Lung (tissue), 12 donors: Measurements from ENCODE around the gene FAM193A. TPM values are rescaled to one million over a fixed set of nuclear protein-coding genes. Genes with fewer than 3 reads are reported as not detected.
"Not testable (repeated sequence)": the region's sequence is repeated elsewhere in the genome, so short reads cannot be mapped to it uniquely, and the experiment has no call there.

ENCODE experiments used
- ATAC-seq: fragments of 200-7000 bp; cut with Tn5 transposase; one replicate; pipeline ENCODE4 v1.9.1; 2020; ENCODE audit warnings: moderate number of reproducible peaks; ENCODE audit not compliant: insufficient read depth, low FRiP score
- DNase-seq, 3 donors: peaks; one replicate each; pipeline ENCODE4 v3.0.0-alpha.2; 2013 to 2017
- H3K27ac ChIP-seq, 2 donors: one replicate each; pipeline ENCODE4 v1.5.1; 2013; ENCODE audit warnings: mild to moderate bottlenecking in 2 of 2, moderate library complexity in 2 of 2, control low read depth in 1 of 2, inconsistent platforms in 1 of 2, low read depth in 1 of 2, low read length in 1 of 2
- H3K27me3 ChIP-seq, 3 donors: one replicate each; pipeline ENCODE4 v1.5.1; 2013; ENCODE audit warnings: low read length in 2 of 3; ENCODE audit not compliant: control insufficient read depth in 3 of 3, insufficient read depth in 3 of 3
- H3K36me3 ChIP-seq, 4 donors: one replicate each; pipeline ENCODE4 v1.5.1; 2013; ENCODE audit warnings: low read length in 4 of 4, mild to moderate bottlenecking in 1 of 4, moderate library complexity in 1 of 4; ENCODE audit not compliant: control insufficient read depth in 4 of 4, insufficient read depth in 4 of 4
- H3K4me1 ChIP-seq, 5 donors: one replicate each; pipeline ENCODE4 v1.5.1; 2013; ENCODE audit warnings: low read length in 5 of 5, mild to moderate bottlenecking in 2 of 5, moderate library complexity in 1 of 5; ENCODE audit not compliant: control insufficient read depth in 5 of 5, insufficient read depth in 5 of 5
- H3K4me3 ChIP-seq: one replicate; pipeline ENCODE4 v1.5.1; 2013; ENCODE audit warnings: mild to moderate bottlenecking, control low read depth, moderate library complexity
- H3K9ac ChIP-seq, 2 donors: one replicate each; pipeline ENCODE4 v1.5.1; 2013; ENCODE audit warnings: low read length in 2 of 2, control low read depth in 1 of 2; ENCODE audit not compliant: insufficient read depth in 1 of 2
- H3K9me3 ChIP-seq, 4 donors: one replicate each; pipeline ENCODE4 v1.5.1; 2013; ENCODE audit warnings: low read length in 3 of 4, mild to moderate bottlenecking in 1 of 4, moderate library complexity in 1 of 4; ENCODE audit not compliant: control insufficient read depth in 4 of 4, insufficient read depth in 3 of 4
- WGBS, 2 donors: extraction: QIAGEN DNeasy Blood & Tissue Kit; methylation state at CpG; one replicate each; pipeline ENCODE4 v1.1.7; 2013; 5-methylcytosine and 5-hydroxymethylcytosine counted together
- polyA plus RNA-seq, 2 donors: library from polyadenylated mRNA; stranded (reverse); fragments of 200-250 nt; gene quantifications; one replicate each; pipeline ENCODE4 v1.2.1, GENCODE V29; 2013
- total RNA-seq, 2 donors: library from RNA; depleted of rRNA in 1 of 2; stranded (reverse); fragments of >200 nt in 1 of 2; gene quantifications; one replicate each; pipeline ENCODE4 v1.2.1, GENCODE V29; 2014 to 2021
- TF ChIP-seq, protein P1 (sequence below): IDR thresholded peaks from 2 replicates; pipeline ENCODE4 v1.5.1; 2012; ENCODE audit warnings: mild to moderate bottlenecking; ENCODE audit errors: control extremely low read depth, extremely low read depth
- donor health status: control.
- donor health status: control.
- donor health status: Bipolar disorder and iron deficiency.
- donor health status: healthy.
- donor health status: DM: yes; HTN: yes; CAD: no.

Gene FAM193A
- total and polyA plus RNA-seq, 4 donors, result 9.7 to 33.2 (median 17.5) TPM

GRCh38 chr4:2762048-2762447 is 225.6 kb downstream of the FAM193A start:
- no peak for DNase-seq
- no peak for ATAC-seq
- Histone ChIP-seq H3K9ac (no peak overlapping the region), H3K4me3 (no peak overlapping the region), H3K4me1 (peaks cover 0 to 4% (median 0%) of the 10 kb centered on the region in 5 donors), H3K36me3 (no peaks in the 10 kb centered on the region), H3K27me3 (no peaks in the 10 kb centered on the region), H3K27ac (no peak overlapping the region), H3K9me3 (no peaks in the 10 kb centered on the region)
- TF ChIP-seq, protein P1, sequence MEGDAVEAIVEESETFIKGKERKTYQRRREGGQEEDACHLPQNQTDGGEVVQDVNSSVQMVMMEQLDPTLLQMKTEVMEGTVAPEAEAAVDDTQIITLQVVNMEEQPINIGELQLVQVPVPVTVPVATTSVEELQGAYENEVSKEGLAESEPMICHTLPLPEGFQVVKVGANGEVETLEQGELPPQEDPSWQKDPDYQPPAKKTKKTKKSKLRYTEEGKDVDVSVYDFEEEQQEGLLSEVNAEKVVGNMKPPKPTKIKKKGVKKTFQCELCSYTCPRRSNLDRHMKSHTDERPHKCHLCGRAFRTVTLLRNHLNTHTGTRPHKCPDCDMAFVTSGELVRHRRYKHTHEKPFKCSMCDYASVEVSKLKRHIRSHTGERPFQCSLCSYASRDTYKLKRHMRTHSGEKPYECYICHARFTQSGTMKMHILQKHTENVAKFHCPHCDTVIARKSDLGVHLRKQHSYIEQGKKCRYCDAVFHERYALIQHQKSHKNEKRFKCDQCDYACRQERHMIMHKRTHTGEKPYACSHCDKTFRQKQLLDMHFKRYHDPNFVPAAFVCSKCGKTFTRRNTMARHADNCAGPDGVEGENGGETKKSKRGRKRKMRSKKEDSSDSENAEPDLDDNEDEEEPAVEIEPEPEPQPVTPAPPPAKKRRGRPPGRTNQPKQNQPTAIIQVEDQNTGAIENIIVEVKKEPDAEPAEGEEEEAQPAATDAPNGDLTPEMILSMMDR, result no peak
- WGBS, 2 donors, result 78 to 79% methylated on average over 5 of the region's 5 CpGs

- H3K27me3 ChIP-seq, H3K4me3 ChIP-seq, ATAC-seq, H3K4me1 ChIP-seq, DNase-seq, H3K27ac ChIP-seq, H3K36me3 ChIP-seq, H3K9me3 ChIP-seq, H3K9ac ChIP-seq: not testable (repeated sequence)
- 94 to 96% methylated on average over 38 to 42 of the region's 42 CpGs for WGBS, 2 donors
Observed at GRCh38 chr4:2762486-2763370, 226.3 kb downstream of the FAM193A start.

- ATAC-seq, result no peak
- Histone ChIP-seq H3K4me1 (peaks cover 0 to 4% (median under 1%) of the 10 kb centered on the region in 5 donors), H3K27me3 (no peaks in the 10 kb centered on the region), H3K27ac (no peak overlapping the region), H3K9me3 (no peaks in the 10 kb centered on the region), H3K36me3 (no peaks in the 10 kb centered on the region), H3K4me3 (no peak overlapping the region), H3K9ac (no peak overlapping the region)
- 51 to 59% methylated on average over 23 of the region's 23 CpGs for WGBS, 2 donors
- no peak for DNase-seq
- TF ChIP-seq, protein P1, result no peak
Observed at GRCh38 chr4:2763511-2763967, 227.1 kb downstream of the FAM193A start.

GRCh38 chr4:2765832-2766526 is 229.5 kb downstream of the FAM193A start:
- no peak for ATAC-seq
- Histone ChIP-seq H3K27ac (no peak overlapping the region), H3K4me3 (no peak overlapping the region), H3K36me3 (no peaks in the 10 kb centered on the region), H3K4me1 (peaks cover 0 to 7% (median 3%) of the 10 kb centered on the region in 5 donors), H3K9ac (no peak overlapping the region), H3K9me3 (no peaks in the 10 kb centered on the region), H3K27me3 (no peaks in the 10 kb centered on the region)
- 91 to 92% methylated on average over 12 of the region's 12 CpGs for WGBS, 2 donors
- DNase-seq, result no peak
- TF ChIP-seq, protein P1, result no peak
